HepG2 (cell line): ENCODE results near the gene HSP90AB1. TPM values are rescaled to one million over a fixed set of nuclear protein-coding genes. Genes with fewer than 3 reads are reported as not detected.
A peak's percentile ranks its signal among the peaks of the same experiment; 100 is the strongest.

Source experiments
- ADNP ChIP-seq: sonication (generic); formaldehyde crosslinking; IDR thresholded peaks from 2 replicates; pipeline ENCODE4 v1.4.0; 2020; ENCODE audit warnings: missing genetic modification reagents
- ATF2 ChIP-seq: sonication (generic); formaldehyde crosslinking; IDR thresholded peaks from 2 replicates; pipeline ENCODE4 v1.4.0; 2020; ENCODE audit warnings: missing genetic modification reagents
- CCAR2 ChIP-seq: fragments of 200-400 bp; formaldehyde crosslinking; optimal IDR thresholded peaks from 2 replicates; pipeline ENCODE3; 2018; ENCODE audit warnings: low read depth, mild to moderate bottlenecking, low read length, moderate library complexity
- DMAP1 ChIP-seq: IDR thresholded peaks from 2 replicates; pipeline ENCODE4 v1.6.1; 2016
- MED1 ChIP-seq: sonication (generic); formaldehyde crosslinking; IDR thresholded peaks from 2 replicates; pipeline ENCODE4 v1.4.0; 2020; ENCODE audit warnings: missing genetic modification reagents
- MTERF4 ChIP-seq: sonication (generic); formaldehyde crosslinking; IDR thresholded peaks from 2 replicates; pipeline ENCODE4 v1.8.0; 2023; ENCODE audit warnings: mild to moderate bottlenecking, missing genetic modification reagents
- MYNN ChIP-seq: sonication (generic); formaldehyde crosslinking; IDR thresholded peaks from 2 replicates; pipeline ENCODE4 v1.4.0; 2020; ENCODE audit warnings: mild to moderate bottlenecking, low read depth, missing genetic modification reagents
- NFIB ChIP-seq: sonication (generic); formaldehyde crosslinking; IDR thresholded peaks from 2 replicates; pipeline ENCODE4 v1.9.0; 2021; ENCODE audit warnings: missing genetic modification reagents, mild to moderate bottlenecking, borderline replicate concordance
- PRDM10 ChIP-seq: sonication (generic); formaldehyde crosslinking; IDR thresholded peaks from 2 replicates; pipeline ENCODE4 v1.4.0; 2020; ENCODE audit warnings: low read depth, missing genetic modification reagents
- SRSF1 ChIP-seq: fragments of 200-400 bp; formaldehyde crosslinking; optimal IDR thresholded peaks from 2 replicates; pipeline ENCODE3; 2017; ENCODE audit warnings: mild to moderate bottlenecking, low read depth, low read length, moderate library complexity
- ZNF460 ChIP-seq: sonication (generic); formaldehyde crosslinking; IDR thresholded peaks from 2 replicates; pipeline ENCODE4 v1.5.1; 2020; ENCODE audit warnings: missing genetic modification reagents, mild to moderate bottlenecking, borderline replicate concordance
- ZNF713 ChIP-seq: sonication (generic); formaldehyde crosslinking; IDR thresholded peaks from 2 replicates; pipeline ENCODE4 v1.4.0; 2020; ENCODE audit warnings: mild to moderate bottlenecking, missing genetic modification reagents
- ZNF746 ChIP-seq: sonication (generic); formaldehyde crosslinking; IDR thresholded peaks from 2 replicates; pipeline ENCODE4 v1.8.0; 2022; ENCODE audit warnings: mild to moderate bottlenecking, missing genetic modification reagents
- ZNF816 ChIP-seq: sonication (generic); formaldehyde crosslinking; IDR thresholded peaks from 2 replicates; pipeline ENCODE4 v1.8.0; 2022; ENCODE audit warnings: missing genetic modification reagents, mild to moderate bottlenecking, borderline replicate concordance
- ZSCAN20 ChIP-seq: sonication (generic); formaldehyde crosslinking; IDR thresholded peaks from 2 replicates; pipeline ENCODE4 v1.4.0; 2020; ENCODE audit warnings: missing genetic modification reagents, mild to moderate bottlenecking, borderline replicate concordance
- polyA plus RNA-seq, 8 experiments: library from polyadenylated mRNA; depleted of rRNA in 3 of 8; stranded (reverse) in 7 of 8; unstranded in 1 of 8; fragments of >200 nt; fragmentation: Illumina TruSeq in 4 of 8; extraction: Trizol in 4 of 8; gene quantifications; 2 replicates each; pipeline versions ENCODE4 v1.2.1 to v1.2.3, GENCODE V29; 2011 to 2016; ENCODE audit warnings: low read depth in 4 of 8, missing spikeins in 1 of 8, mixed read lengths in 1 of 8; ENCODE audit not compliant: insufficient read depth in 1 of 8
- total RNA-seq, 5 experiments: library from RNA; depleted of rRNA; stranded (reverse); fragments of >200 nt; fragmentation: Illumina TruSeq; extraction: Trizol; gene quantifications; 2 replicates each; pipeline ENCODE4 v1.2.3, GENCODE V29; 2016; ENCODE audit warnings: low read depth in 1 of 5

HSP90AB1 gene
- total and polyA plus RNA-seq, 2 of the 13 experiments (the other 11 are each of a cell fraction or from before 2014, with no cell fraction given), result 1,325 to 1,472 TPM

GRCh38 chr6:44246663-44247337 is at the start of gene HSP90AB1 (continued):
- TF ChIP-seq ZNF746 (CRISPR knock-in tag) (no peak; the same call in none of the 2 replicates), MYNN (CRISPR knock-in tag) (no peak), PRDM10 (CRISPR knock-in tag) (no peak; the same call in none of the 2 replicates), ZNF713 (CRISPR knock-in tag) (no peak), CCAR2 (peak; percentile 19), ZNF460 (CRISPR knock-in tag) (no peak), ATF2 (CRISPR knock-in tag) (peak; percentile 93), ZSCAN20 (CRISPR knock-in tag) (no peak), ZNF816 (CRISPR knock-in tag) (no peak), SRSF1 (peak; percentile 19), MED1 (CRISPR knock-in tag) (peak; percentile 68; the same call in 1 of the 2 replicates), MTERF4 (CRISPR knock-in tag) (peak; percentile 96; the same call in 1 of the 2 replicates), ADNP (CRISPR knock-in tag) (no peak), DMAP1 (CRISPR knock-in tag) (peak; percentile 65; the same call in 1 of the 2 replicates), NFIB (CRISPR knock-in tag) (no peak)
